MCF 10A (cell line): ENCODE results near the gene BMP6. TPM values are rescaled to one million over a fixed set of nuclear protein-coding genes. Genes with fewer than 3 reads are reported as not detected.

Experiments used
- BruUV-seq: library from RNA; stranded (reverse); fragments of 400-500 nt; replicated peaks from 2 replicates; lab custom pipeline; 2021; lab: Mats Ljungman, UMichigan
- CTCF ChIA-PET: fragments of 300-600 bp; sonication (Branson Sonifier 250); formaldehyde crosslinking; extraction: SDS; loops from one replicate; lab custom pipeline; 2021; ENCODE audit warnings: antibody characterized with exemption, inconsistent platforms; lab: Yijun Ruan, JAX
- POLR2A ChIA-PET: fragments of 300-600, 350-650 bp; sonication (Branson Sonifier 250); formaldehyde crosslinking; extraction: SDS; loops from one replicate; lab custom pipeline; 2020; ENCODE audit warnings: antibody characterized with exemption, inconsistent platforms; lab: Yijun Ruan, JAX
- DNase-seq: peaks from one replicate; pipeline ENCODE4 v3.0.0-alpha.2; 2018; ENCODE audit not compliant: unreplicated experiment
- H3K27ac Mint-ChIP-seq: one replicate; pipeline ENCODE4 v1.8.0; 2022; ENCODE audit warnings: mild to moderate bottlenecking, low read depth, mixed read lengths; ENCODE audit not compliant: unreplicated experiment
- H3K27me3 Mint-ChIP-seq: one replicate; pipeline ENCODE4 v1.8.0; 2022; ENCODE audit warnings: mixed read lengths; ENCODE audit not compliant: insufficient read depth, unreplicated experiment
- H3K36me3 Mint-ChIP-seq: one replicate; pipeline ENCODE4 v1.8.0; 2022; ENCODE audit warnings: mild to moderate bottlenecking, moderate library complexity, mixed read lengths; ENCODE audit not compliant: insufficient read depth, unreplicated experiment
- H3K4me1 Mint-ChIP-seq: one replicate; pipeline ENCODE4 v1.8.0; 2022; ENCODE audit warnings: mixed read lengths; ENCODE audit not compliant: insufficient read depth, unreplicated experiment
- H3K4me3 Mint-ChIP-seq: one replicate; pipeline ENCODE4 v1.8.0; 2022; ENCODE audit warnings: mild to moderate bottlenecking, moderate library complexity, mixed read lengths; ENCODE audit not compliant: unreplicated experiment
- H3K9me3 Mint-ChIP-seq: one replicate; pipeline ENCODE4 v1.8.0; 2022; ENCODE audit warnings: mixed read lengths; ENCODE audit not compliant: unreplicated experiment
- intact Hi-C: fragments of 100-400 bp; cut with micrococcal nuclease; formaldehyde crosslinking; loops from 2 replicates; pipeline ENCODE4 v1.14.1; 2022
- total RNA-seq: library from RNA; stranded (reverse); gene quantifications from 2 replicates; pipeline ENCODE4 v1.2.3, GENCODE V29; 2022
- TF ChIP-seq, protein P1 (sequence below): fragments of 200-600 bp; IDR thresholded peaks from one replicate; pipeline ENCODE4 v1.8.0; 2022; ENCODE audit warnings: antibody characterized with exemption, mild to moderate bottlenecking; ENCODE audit not compliant: unreplicated experiment

The BMP6 gene
- total RNA-seq, 1 experiment from 2014 or later, result 0.12 TPM

DNA sequence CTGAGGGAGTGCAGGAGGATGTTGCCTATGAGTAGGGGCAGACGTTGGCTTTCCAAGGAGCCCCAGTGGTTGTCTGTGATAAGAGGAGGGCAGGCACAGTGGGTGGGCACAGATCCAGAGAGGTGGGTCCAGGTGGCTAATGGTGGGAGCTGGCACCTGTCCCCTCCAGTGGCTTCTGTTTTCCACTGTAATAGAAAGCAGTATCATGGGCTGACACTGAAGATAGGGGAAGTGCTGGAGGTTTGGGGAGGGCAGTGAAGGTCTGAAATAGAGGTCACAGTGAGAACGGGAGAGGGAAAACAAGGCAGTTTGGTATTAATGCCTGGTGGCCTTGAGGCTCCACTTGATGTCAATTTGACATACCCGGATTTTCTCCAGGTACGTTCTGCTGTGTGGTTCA, 195.1 kb downstream of the BMP6 start:
- intact Hi-C loops, result no loop called here
- Mint-ChIP-seq H3K27ac (no peak overlapping the region), H3K36me3 (no peaks in the 10 kb centered on the region), H3K4me3 (no peak overlapping the region), H3K4me1 (no peaks in the 10 kb centered on the region), H3K27me3 (no peaks in the 10 kb centered on the region), H3K9me3 (peaks cover 8% of the 10 kb centered on the region)
- TF ChIP-seq, protein P1, sequence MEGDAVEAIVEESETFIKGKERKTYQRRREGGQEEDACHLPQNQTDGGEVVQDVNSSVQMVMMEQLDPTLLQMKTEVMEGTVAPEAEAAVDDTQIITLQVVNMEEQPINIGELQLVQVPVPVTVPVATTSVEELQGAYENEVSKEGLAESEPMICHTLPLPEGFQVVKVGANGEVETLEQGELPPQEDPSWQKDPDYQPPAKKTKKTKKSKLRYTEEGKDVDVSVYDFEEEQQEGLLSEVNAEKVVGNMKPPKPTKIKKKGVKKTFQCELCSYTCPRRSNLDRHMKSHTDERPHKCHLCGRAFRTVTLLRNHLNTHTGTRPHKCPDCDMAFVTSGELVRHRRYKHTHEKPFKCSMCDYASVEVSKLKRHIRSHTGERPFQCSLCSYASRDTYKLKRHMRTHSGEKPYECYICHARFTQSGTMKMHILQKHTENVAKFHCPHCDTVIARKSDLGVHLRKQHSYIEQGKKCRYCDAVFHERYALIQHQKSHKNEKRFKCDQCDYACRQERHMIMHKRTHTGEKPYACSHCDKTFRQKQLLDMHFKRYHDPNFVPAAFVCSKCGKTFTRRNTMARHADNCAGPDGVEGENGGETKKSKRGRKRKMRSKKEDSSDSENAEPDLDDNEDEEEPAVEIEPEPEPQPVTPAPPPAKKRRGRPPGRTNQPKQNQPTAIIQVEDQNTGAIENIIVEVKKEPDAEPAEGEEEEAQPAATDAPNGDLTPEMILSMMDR, result no peak
- CTCF ChIA-PET, result no interaction called here
- DNase-seq, result no peak
- POLR2A ChIA-PET, result no interaction called here
- no TSS peak for BruUV-seq

GRCh38 chr6:7921632-7922092, 195.8 kb downstream of the BMP6 start:
- peaks cover 8% of the 10 kb centered on the region for H3K9me3 Mint-ChIP-seq
- intact Hi-C loops, result no loop called here
- H3K36me3 Mint-ChIP-seq, result no peaks in the 10 kb centered on the region
- H3K27me3 Mint-ChIP-seq, result peaks cover 3% of the 10 kb centered on the region
- H3K4me1 Mint-ChIP-seq, result no peaks in the 10 kb centered on the region
- H3K27ac Mint-ChIP-seq, result no peak overlapping the region
- TF ChIP-seq, protein P1, result no peak
- ChIA-PET POLR2A (no interaction called here), CTCF (no interaction called here)
- no peak overlapping the region for H3K4me3 Mint-ChIP-seq
- no peak for DNase-seq
- BruUV-seq, result no TSS peak

DNA sequence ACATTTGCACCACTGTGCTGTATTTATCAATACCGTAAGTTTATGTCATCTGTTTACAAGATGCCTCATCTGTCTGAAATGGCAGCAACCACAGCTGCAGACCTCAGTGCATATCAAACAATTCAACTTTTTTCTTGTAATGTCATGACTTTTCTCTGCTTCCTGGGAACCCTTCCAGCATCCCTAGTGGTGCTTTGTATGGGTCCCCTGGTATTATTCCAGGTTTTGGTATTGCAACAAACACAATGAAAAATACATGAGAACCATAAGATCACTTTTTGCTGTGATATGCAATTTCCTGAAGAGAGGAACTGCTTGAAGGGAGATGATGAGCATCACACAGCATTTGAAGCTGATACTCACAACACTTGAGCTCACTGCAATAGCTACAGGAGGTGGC, 196.7 kb downstream of the BMP6 start:
- TF ChIP-seq, protein P1, result no peak

DNA sequence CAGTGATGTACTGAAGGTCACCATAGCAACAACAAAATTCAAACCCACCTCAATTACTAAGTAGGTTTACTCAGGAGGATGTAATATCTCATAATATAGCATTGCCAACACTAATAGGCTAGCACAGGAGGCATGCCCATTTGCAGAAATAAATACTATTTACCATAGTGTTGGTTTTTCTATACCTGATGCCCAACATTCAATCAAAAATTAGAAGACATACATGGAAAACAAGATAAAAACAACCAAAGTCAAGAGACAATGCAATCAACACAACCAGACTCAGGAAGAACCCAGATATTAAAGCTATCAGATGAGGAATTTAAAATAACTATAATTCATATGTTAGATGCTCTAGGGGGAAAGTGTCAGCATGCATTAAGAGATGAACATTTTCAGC, 199.0 kb downstream of the BMP6 start:
- H3K9me3 Mint-ChIP-seq, result peaks cover 8% of the 10 kb centered on the region
- no peaks in the 10 kb centered on the region for H3K36me3 Mint-ChIP-seq
- no peak for DNase-seq
- H3K27ac Mint-ChIP-seq, result no peak overlapping the region
- ChIA-PET POLR2A (interaction anchor here (0.5 to 0.7 kb wide), 3 partner anchors 31 to 1876 kb away, joined by 3 read pairs; no protein-coding TSS in a partner anchor), CTCF (no interaction called here)
- intact Hi-C loops, result no loop called here
- H3K4me1 Mint-ChIP-seq, result no peaks in the 10 kb centered on the region
- no peak overlapping the region for H3K4me3 Mint-ChIP-seq
- H3K27me3 Mint-ChIP-seq, result peaks cover 30% of the 10 kb centered on the region
- TF ChIP-seq, protein P1, result no peak
- no TSS peak for BruUV-seq

More for the DNA sequence above, 196.7 kb downstream of the BMP6 start:
- intact Hi-C loops, result no loop called here
- Mint-ChIP-seq H3K4me3 (no peak overlapping the region), H3K4me1 (no peaks in the 10 kb centered on the region), H3K36me3 (no peaks in the 10 kb centered on the region), H3K27ac (no peak overlapping the region), H3K9me3 (peaks cover 8% of the 10 kb centered on the region), H3K27me3 (peaks cover 13% of the 10 kb centered on the region)
- CTCF ChIA-PET, result interaction anchor here (1.0 kb wide), 1 partner anchor 16 kb away, joined by 4 read pairs; no protein-coding TSS in a partner anchor
- DNase-seq, result peak; percentile 21
- POLR2A ChIA-PET, result no interaction called here
- BruUV-seq, result no TSS peak

Other genes starting within 250 kb of the BMP6 start
- gene DSP, start 184.4 kb upstream of the BMP6 start, total RNA-seq, result 163 and 227 TPM in 2 replicates
- gene SNRNP48, start 135.9 kb upstream of the BMP6 start, total RNA-seq, result 10.2 and 11.2 TPM in 2 replicates
- 195 and 263 TPM in 2 replicates for gene TXNDC5, start 184.7 kb downstream of the BMP6 start, total RNA-seq